ENCODE data around the gene ATP11A.

ATP11A gene

GRCh38 chr13:112760931-112761330, 71.1 kb downstream of the ATP11A start:
- no peak overlapping the region for H3K9ac ChIP-seq (ENCODE audit: low read length)
- H3K9me3 ChIP-seq (ENCODE audit: control insufficient read depth, low read length), result no peaks in the 10 kb centered on the region
- DNase-seq (ENCODE audit: low read depth), result no peak
- peaks cover 19% of the 10 kb centered on the region for H3K4me1 ChIP-seq (ENCODE audit: control insufficient read depth, insufficient read depth, low read length)
- no peaks in the 10 kb centered on the region for H3K27me3 ChIP-seq (replicated peaks; ENCODE audit: control insufficient read depth, insufficient read depth, low read length)
- H3K4me3 ChIP-seq (ENCODE audit: low read length), result peak overlapping the region; percentile 50
- no peaks in the 10 kb centered on the region for H3K36me3 ChIP-seq (ENCODE audit: control insufficient read depth, insufficient read depth, low read length, severe bottlenecking)

- H3K9ac ChIP-seq (ENCODE audit: low read length), result peak overlapping the region; percentile 32
- no peak for DNase-seq (ENCODE audit: low read depth)
- no peaks in the 10 kb centered on the region for H3K36me3 ChIP-seq (ENCODE audit: control insufficient read depth, insufficient read depth, low read length, severe bottlenecking)
- H3K27me3 ChIP-seq (replicated peaks; ENCODE audit: control insufficient read depth, insufficient read depth, low read length), result no peaks in the 10 kb centered on the region
- H3K9me3 ChIP-seq (ENCODE audit: control insufficient read depth, low read length), result no peaks in the 10 kb centered on the region
- peaks cover 19% of the 10 kb centered on the region for H3K4me1 ChIP-seq (ENCODE audit: control insufficient read depth, insufficient read depth, low read length)
- H3K4me3 ChIP-seq (ENCODE audit: low read length), result peak overlapping the region; percentile 8
Measured at GRCh38 chr13:112761701-112762689, 72.2 kb downstream of the ATP11A start.

- Histone ChIP-seq H3K36me3 (ENCODE audit: control insufficient read depth, insufficient read depth, low read length, severe bottlenecking) (no peaks in the 10 kb centered on the region), H3K27me3 (replicated peaks; ENCODE audit: control insufficient read depth, insufficient read depth, low read length) (no peaks in the 10 kb centered on the region), H3K9me3 (ENCODE audit: control insufficient read depth, low read length) (no peaks in the 10 kb centered on the region), H3K4me1 (ENCODE audit: control insufficient read depth, insufficient read depth, low read length) (peaks cover 19% of the 10 kb centered on the region), H3K4me3 (ENCODE audit: low read length) (peak overlapping the region; percentile 8), H3K9ac (ENCODE audit: low read length) (peak overlapping the region; percentile 32)
- no peak for DNase-seq (ENCODE audit: low read depth)
Measured at GRCh38 chr13:112762690-112763080, 72.8 kb downstream of the ATP11A start.

DNA sequence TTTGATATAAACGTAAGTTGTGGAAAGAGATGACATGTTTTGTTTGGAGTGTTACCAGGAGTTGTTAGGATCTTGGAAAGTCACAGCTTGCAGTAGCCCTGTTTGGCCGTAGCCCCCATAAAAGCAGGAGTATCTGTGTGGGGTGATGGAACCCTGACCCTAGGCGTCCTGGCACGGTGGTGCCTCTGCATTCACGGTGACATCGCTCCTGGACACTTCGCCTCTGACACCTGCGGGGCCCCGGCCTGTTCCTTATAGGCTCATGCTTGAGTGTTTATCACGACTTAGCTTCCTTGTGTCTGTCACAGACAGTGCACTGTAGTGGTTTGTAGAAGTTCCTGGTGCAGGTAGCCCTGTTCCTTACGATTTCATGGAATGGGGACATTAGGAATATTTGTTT, 74.2 kb downstream of the ATP11A start:
- H3K4me1 ChIP-seq (ENCODE audit: control insufficient read depth, insufficient read depth, low read length), result peaks cover 19% of the 10 kb centered on the region
- H3K9me3 ChIP-seq (ENCODE audit: control insufficient read depth, low read length), result no peaks in the 10 kb centered on the region
- H3K36me3 ChIP-seq (ENCODE audit: control insufficient read depth, insufficient read depth, low read length, severe bottlenecking), result no peaks in the 10 kb centered on the region
- DNase-seq (ENCODE audit: low read depth), result no peak
- H3K27me3 ChIP-seq (replicated peaks; ENCODE audit: control insufficient read depth, insufficient read depth, low read length), result no peaks in the 10 kb centered on the region
- no peak overlapping the region for H3K9ac ChIP-seq (ENCODE audit: low read length)
- no peak overlapping the region for H3K4me3 ChIP-seq (ENCODE audit: low read length)

GRCh38 chr13:112764864-112765561, 75.2 kb downstream of the ATP11A start:
- H3K9me3 ChIP-seq (ENCODE audit: control insufficient read depth, low read length), result no peaks in the 10 kb centered on the region
- no peak for DNase-seq (ENCODE audit: low read depth)
- H3K27me3 ChIP-seq (replicated peaks; ENCODE audit: control insufficient read depth, insufficient read depth, low read length), result no peaks in the 10 kb centered on the region
- H3K4me1 ChIP-seq (ENCODE audit: control insufficient read depth, insufficient read depth, low read length), result peaks cover 19% of the 10 kb centered on the region
- H3K9ac ChIP-seq (ENCODE audit: low read length), result no peak overlapping the region
- no peak overlapping the region for H3K4me3 ChIP-seq (ENCODE audit: low read length)
- H3K36me3 ChIP-seq (ENCODE audit: control insufficient read depth, insufficient read depth, low read length, severe bottlenecking), result no peaks in the 10 kb centered on the region

- Histone ChIP-seq H3K4me3 (ENCODE audit: low read length) (no peak overlapping the region), H3K9me3 (ENCODE audit: control insufficient read depth, low read length) (no peaks in the 10 kb centered on the region), H3K36me3 (ENCODE audit: control insufficient read depth, insufficient read depth, low read length, severe bottlenecking) (no peaks in the 10 kb centered on the region), H3K4me1 (ENCODE audit: control insufficient read depth, insufficient read depth, low read length) (peaks cover 16% of the 10 kb centered on the region), H3K9ac (ENCODE audit: low read length) (no peak overlapping the region), H3K27me3 (replicated peaks; ENCODE audit: control insufficient read depth, insufficient read depth, low read length) (no peaks in the 10 kb centered on the region)
- no peak for DNase-seq (ENCODE audit: low read depth)
Measured at GRCh38 chr13:112765731-112766130, 75.9 kb downstream of the ATP11A start.

GRCh38 chr13:112766336-112766735, 76.5 kb downstream of the ATP11A start:
- peaks cover 14% of the 10 kb centered on the region for H3K4me1 ChIP-seq (ENCODE audit: control insufficient read depth, insufficient read depth, low read length)
- H3K9ac ChIP-seq (ENCODE audit: low read length), result no peak overlapping the region
- H3K9me3 ChIP-seq (ENCODE audit: control insufficient read depth, low read length), result no peaks in the 10 kb centered on the region
- no peaks in the 10 kb centered on the region for H3K36me3 ChIP-seq (ENCODE audit: control insufficient read depth, insufficient read depth, low read length, severe bottlenecking)
- H3K27me3 ChIP-seq (replicated peaks; ENCODE audit: control insufficient read depth, insufficient read depth, low read length), result no peaks in the 10 kb centered on the region
- no peak for DNase-seq (ENCODE audit: low read depth)
- no peak overlapping the region for H3K4me3 ChIP-seq (ENCODE audit: low read length)

DNA sequence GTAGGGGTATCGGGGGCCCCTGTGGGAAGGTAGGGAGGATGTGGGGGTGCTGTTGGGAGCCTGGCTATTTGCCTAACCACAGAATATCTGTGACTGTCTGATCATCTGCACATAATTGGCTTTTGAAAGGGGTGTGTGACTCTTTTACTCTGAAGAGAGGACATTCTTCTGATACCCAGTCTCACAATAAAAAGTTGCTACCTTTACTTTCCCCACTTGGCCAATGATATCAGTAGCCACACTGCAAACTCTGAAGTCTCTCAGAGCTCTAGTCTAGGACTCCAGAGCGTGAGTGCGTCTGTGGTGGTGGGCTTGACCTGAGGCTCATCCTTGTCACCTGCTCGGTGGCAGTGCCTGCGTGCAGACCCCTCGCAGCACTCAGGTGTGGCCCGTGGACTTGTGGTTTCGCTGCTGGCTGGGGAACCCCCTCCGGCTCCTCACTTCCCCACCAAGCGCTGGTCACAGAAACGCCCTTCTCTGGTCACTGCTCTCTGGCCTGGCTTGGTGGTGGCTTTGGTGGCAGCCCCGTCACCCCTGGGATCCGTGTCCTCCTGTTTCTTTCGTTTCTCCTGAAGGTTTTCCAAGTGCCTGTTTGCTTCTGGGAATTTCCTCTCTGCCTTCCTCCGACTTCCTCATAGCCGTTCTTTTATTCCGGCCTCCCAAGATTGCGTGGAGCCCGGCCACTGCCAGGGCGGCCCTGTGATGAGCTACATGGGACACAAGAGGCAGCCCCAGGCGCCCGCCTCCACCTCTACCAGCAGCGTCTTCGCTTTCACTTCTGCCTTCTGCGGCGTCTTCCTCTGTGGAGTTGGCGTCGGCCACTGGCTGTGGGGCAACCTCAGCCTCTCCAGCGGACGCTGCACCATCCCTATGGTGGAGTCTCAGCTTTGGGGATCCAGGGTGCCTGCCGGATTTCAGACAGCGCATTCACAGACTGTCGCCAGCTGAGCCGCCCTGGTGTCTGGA, 78.0 kb downstream of the ATP11A start:
- H3K9ac ChIP-seq (ENCODE audit: low read length), result no peak overlapping the region
- no peaks in the 10 kb centered on the region for H3K27me3 ChIP-seq (replicated peaks; ENCODE audit: control insufficient read depth, insufficient read depth, low read length)
- peaks cover 2% of the 10 kb centered on the region for H3K4me1 ChIP-seq (ENCODE audit: control insufficient read depth, insufficient read depth, low read length)
- H3K9me3 ChIP-seq (ENCODE audit: control insufficient read depth, low read length), result no peaks in the 10 kb centered on the region
- no peaks in the 10 kb centered on the region for H3K36me3 ChIP-seq (ENCODE audit: control insufficient read depth, insufficient read depth, low read length, severe bottlenecking)
- no peak for DNase-seq (ENCODE audit: low read depth)
- no peak overlapping the region for H3K4me3 ChIP-seq (ENCODE audit: low read length)

GRCh38 chr13:112768795-112769481, 79.1 kb downstream of the ATP11A start:
- Histone ChIP-seq H3K27me3 (replicated peaks; ENCODE audit: control insufficient read depth, insufficient read depth, low read length) (no peaks in the 10 kb centered on the region), H3K4me3 (ENCODE audit: low read length) (no peak overlapping the region), H3K36me3 (ENCODE audit: control insufficient read depth, insufficient read depth, low read length, severe bottlenecking) (no peaks in the 10 kb centered on the region), H3K4me1 (ENCODE audit: control insufficient read depth, insufficient read depth, low read length) (no peaks in the 10 kb centered on the region), H3K9ac (ENCODE audit: low read length) (no peak overlapping the region), H3K9me3 (ENCODE audit: control insufficient read depth, low read length) (no peaks in the 10 kb centered on the region)
- DNase-seq (ENCODE audit: low read depth), result no peak

GRCh38 chr13:112769615-112770014, 79.8 kb downstream of the ATP11A start:
- H3K9me3 ChIP-seq (ENCODE audit: control insufficient read depth, low read length), result no peaks in the 10 kb centered on the region
- no peak overlapping the region for H3K4me3 ChIP-seq (ENCODE audit: low read length)
- no peaks in the 10 kb centered on the region for H3K27me3 ChIP-seq (replicated peaks; ENCODE audit: control insufficient read depth, insufficient read depth, low read length)
- no peaks in the 10 kb centered on the region for H3K4me1 ChIP-seq (ENCODE audit: control insufficient read depth, insufficient read depth, low read length)
- no peaks in the 10 kb centered on the region for H3K36me3 ChIP-seq (ENCODE audit: control insufficient read depth, insufficient read depth, low read length, severe bottlenecking)
- no peak for DNase-seq (ENCODE audit: low read depth)
- no peak overlapping the region for H3K9ac ChIP-seq (ENCODE audit: low read length)
